GM13976 (cell line): ENCODE measurements around the gene KRTAP4-8.
"Not testable (repeated sequence)": the region's sequence is repeated elsewhere in the genome, so short reads cannot be mapped to it uniquely, and the experiment has no call there.

Source experiments
- DNase-seq: peaks from one replicate; pipeline ENCODE4 v3.0.0; 2012; ENCODE audit warnings: low spot score
- CTCF ChIP-seq: IDR thresholded peaks from 2 replicates; pipeline ENCODE4 v1.5.1; 2012; ENCODE audit warnings: borderline replicate concordance, mild to moderate bottlenecking; ENCODE audit not compliant: insufficient read depth; ENCODE audit errors: extremely low read depth, missing control alignments, control extremely low read depth
- in situ Hi-C: fragments of 300-500 bp; cut with MboI; formaldehyde crosslinking; loops from one replicate; pipeline ENCODE4 v1.12.0; 2022; ENCODE audit warnings: low sequenced_read_pairs, mixed read lengths, inconsistent platforms; ENCODE audit not compliant: unreplicated experiment

Gene KRTAP4-8

DNA sequence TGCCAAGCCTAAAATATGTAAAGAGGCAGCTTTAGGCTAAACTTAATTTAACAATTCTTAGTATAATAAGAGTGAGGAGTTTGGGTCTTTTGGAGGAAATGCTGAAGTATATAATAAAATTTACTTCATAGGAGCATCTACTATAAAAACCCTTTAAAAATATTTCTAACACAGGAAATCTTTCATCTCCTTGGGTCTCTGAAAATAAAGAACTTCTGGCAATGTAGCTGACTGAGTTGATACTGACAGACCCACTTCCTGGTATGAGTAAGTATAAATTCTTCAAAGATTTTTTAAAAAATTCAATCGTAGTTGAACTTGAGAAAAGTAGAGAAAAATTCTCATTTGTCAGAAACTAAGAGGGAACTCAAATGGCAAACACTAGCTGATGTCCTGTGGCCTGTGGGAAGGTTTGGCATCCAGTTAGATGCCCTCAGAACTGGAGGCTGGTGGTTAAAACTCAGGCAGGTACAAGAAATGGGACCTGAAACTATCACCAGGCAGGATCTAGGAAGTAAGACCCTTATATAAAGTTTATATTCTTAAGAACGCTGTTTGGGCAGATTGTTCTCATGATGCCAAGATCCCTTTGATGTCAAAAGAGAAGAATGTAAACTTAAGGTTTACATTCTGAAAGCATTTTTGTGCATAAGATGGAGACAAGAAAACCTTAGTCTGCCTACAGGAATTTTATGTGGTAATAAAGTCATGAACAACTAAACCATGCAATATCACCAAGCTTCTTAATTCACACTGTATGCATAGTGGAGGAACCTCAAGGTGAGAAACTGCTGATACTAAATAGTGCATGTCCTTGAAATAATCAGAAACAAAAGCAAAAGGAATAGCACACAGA, 36.2 kb upstream of the KRTAP4-8 start:
- no peak for DNase-seq
- in situ Hi-C loops = no loop called here
- no peak for TF ChIP-seq CTCF

DNA sequence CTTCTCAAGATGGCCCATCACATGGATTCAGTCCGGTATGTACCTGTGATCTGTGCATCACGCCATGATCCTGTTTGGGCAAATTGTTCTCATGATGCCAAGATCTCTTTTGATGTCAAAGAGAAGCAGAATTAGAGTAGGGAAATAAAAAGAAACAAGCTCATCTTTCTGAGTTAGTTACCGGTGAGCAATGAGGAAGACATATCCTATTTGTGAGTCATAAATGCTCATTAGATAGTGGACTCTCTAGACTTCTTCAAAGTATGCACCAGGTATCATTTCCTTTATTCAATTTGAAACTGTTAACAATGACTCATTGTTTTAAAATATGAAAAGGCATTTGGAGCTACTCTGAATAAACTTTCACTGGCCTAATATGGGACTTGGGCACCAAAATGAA, 34.0 kb upstream of the KRTAP4-8 start:
- in situ Hi-C loops = no loop called here
- DNase-seq = peak; percentile 21

GRCh38 chr17:41127371-41127770, 29.4 kb upstream of the KRTAP4-8 start:
- TF ChIP-seq CTCF = no peak
- in situ Hi-C loops = no loop called here
- no peak for DNase-seq

More for the DNA sequence above, 34.0 kb upstream of the KRTAP4-8 start:
- TF ChIP-seq CTCF = no peak

GRCh38 chr17:41126412-41126811, 28.5 kb upstream of the KRTAP4-8 start:
- no peak for TF ChIP-seq CTCF
- no peak for DNase-seq
- in situ Hi-C loops = no loop called here

GRCh38 chr17:41125064-41125463, 27.1 kb upstream of the KRTAP4-8 start:
- no peak for TF ChIP-seq CTCF
- no peak for DNase-seq
- in situ Hi-C loops = no loop called here

GRCh38 chr17:41123991-41124371, 26.0 kb upstream of the KRTAP4-8 start, which contains the start of gene KRTAP4-12:
KRTAP4-12 (minus strand) TSS chr17:41124182; CDS start chr17:41124122, 60 bp downstream.
- in situ Hi-C loops = not testable (repeated sequence)

GRCh38 chr17:41123292-41123990, 25.5 kb upstream of the KRTAP4-8 start:
- in situ Hi-C loops, DNase-seq: not testable (repeated sequence)

More at GRCh38 chr17:41123991-41124371, 26.0 kb upstream of the KRTAP4-8 start, which contains the start of gene KRTAP4-12:
- DNase-seq = not testable (repeated sequence)

DNA sequence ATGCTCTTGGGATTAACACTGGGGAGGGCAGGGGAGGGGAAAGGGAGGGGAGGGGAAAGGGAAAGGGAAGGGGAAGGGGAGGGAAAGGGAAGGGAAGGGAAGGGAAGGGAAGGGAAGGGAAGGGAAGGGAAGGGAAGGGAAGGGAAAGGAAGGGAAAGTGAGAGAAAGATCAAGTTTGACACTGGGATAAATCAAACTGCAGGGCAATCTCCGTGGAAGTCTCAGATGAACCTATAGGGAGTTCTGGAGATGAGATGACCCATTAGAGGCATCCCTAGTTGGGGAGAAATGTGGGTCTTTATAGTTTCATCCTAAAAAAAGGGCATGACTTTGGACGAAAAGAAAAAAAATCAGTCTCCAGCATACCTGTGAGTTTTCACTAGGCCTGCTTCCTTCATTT, 23.8 kb upstream of the KRTAP4-8 start:
- DNase-seq = no peak
- in situ Hi-C loops = no loop called here
- no peak for TF ChIP-seq CTCF

GRCh38 chr17:41119696-41120690, 22.1 kb upstream of the KRTAP4-8 start:
- DNase-seq, in situ Hi-C loops: not testable (repeated sequence)
